Fibroblast of the aortic adventitia (primary cell): ENCODE data around the gene AUNIP. TPM values are rescaled to one million over a fixed set of nuclear protein-coding genes. Genes with fewer than 3 reads are reported as not detected.

Source experiments
- DNase-seq: peaks from one replicate; pipeline ENCODE4 v3.0.0-alpha.2; 2010; ENCODE audit warnings: low read depth
- H3K4me3 ChIP-seq: 2 replicates; pipeline ENCODE4 v1.5.1; 2011; ENCODE audit warnings: low read depth, mild to moderate bottlenecking, control low read depth, low read length, moderate library complexity
- CTCF ChIP-seq: IDR thresholded peaks from 2 replicates; pipeline ENCODE4 v1.5.1; 2011; ENCODE audit warnings: mild to moderate bottlenecking, low read length, control low read depth, inconsistent platforms; ENCODE audit not compliant: insufficient read depth
- total RNA-seq: library from RNA; depleted of rRNA; stranded (reverse); fragments of >200 nt; gene quantifications from 2 replicates; pipeline ENCODE4 v1.2.3, GENCODE V29; 2012; ENCODE audit warnings: low replicate concordance

AUNIP gene
- total RNA-seq, 1 donor = 4.8 TPM

GRCh38 chr1:25810341-25811299, 48.6 kb downstream of the AUNIP start:
- TF ChIP-seq CTCF = peak; percentile 92
- H3K4me3 ChIP-seq = no peak overlapping the region
- DNase-seq = peak; percentile 51

GRCh38 chr1:25809929-25810328, 49.3 kb downstream of the AUNIP start:
- DNase-seq = no peak
- no peak overlapping the region for H3K4me3 ChIP-seq
- TF ChIP-seq CTCF = no peak

GRCh38 chr1:25809283-25809926, 49.9 kb downstream of the AUNIP start:
- no peak for TF ChIP-seq CTCF
- no peak overlapping the region for H3K4me3 ChIP-seq

GRCh38 chr1:25808481-25809244, 50.6 kb downstream of the AUNIP start:
- H3K4me3 ChIP-seq = no peak overlapping the region
- no peak for TF ChIP-seq CTCF
- no peak for DNase-seq

More at GRCh38 chr1:25809283-25809926, 49.9 kb downstream of the AUNIP start:
- no peak for DNase-seq

- no peak for TF ChIP-seq CTCF
- no peak for DNase-seq
- no peak overlapping the region for H3K4me3 ChIP-seq
Observed at GRCh38 chr1:25807480-25808390, 51.5 kb downstream of the AUNIP start.

- DNase-seq = peak; percentile 64
- TF ChIP-seq CTCF = no peak
- no peak overlapping the region for H3K4me3 ChIP-seq
Observed at GRCh38 chr1:25806418-25806817, 52.8 kb downstream of the AUNIP start.
